ENCODE measurements around the gene MARCHF9.

DNA sequence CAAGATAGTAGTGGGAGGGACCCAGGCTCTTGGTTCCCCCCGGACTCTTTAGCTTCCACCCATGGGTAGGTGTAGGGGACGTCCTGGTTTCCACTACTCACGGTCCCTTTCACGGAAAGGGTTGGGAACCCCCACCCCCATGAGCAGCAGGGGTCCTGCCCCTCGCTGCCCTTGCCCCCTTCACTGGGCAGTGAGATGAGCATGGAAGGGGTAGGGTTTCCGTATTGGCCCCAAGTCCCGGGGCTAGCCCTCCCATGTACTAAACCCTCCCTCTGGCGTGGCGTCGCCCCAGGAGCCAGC, 29.1 kb upstream of the MARCHF9 start:
- TF ChIP-seq, protein P1, sequence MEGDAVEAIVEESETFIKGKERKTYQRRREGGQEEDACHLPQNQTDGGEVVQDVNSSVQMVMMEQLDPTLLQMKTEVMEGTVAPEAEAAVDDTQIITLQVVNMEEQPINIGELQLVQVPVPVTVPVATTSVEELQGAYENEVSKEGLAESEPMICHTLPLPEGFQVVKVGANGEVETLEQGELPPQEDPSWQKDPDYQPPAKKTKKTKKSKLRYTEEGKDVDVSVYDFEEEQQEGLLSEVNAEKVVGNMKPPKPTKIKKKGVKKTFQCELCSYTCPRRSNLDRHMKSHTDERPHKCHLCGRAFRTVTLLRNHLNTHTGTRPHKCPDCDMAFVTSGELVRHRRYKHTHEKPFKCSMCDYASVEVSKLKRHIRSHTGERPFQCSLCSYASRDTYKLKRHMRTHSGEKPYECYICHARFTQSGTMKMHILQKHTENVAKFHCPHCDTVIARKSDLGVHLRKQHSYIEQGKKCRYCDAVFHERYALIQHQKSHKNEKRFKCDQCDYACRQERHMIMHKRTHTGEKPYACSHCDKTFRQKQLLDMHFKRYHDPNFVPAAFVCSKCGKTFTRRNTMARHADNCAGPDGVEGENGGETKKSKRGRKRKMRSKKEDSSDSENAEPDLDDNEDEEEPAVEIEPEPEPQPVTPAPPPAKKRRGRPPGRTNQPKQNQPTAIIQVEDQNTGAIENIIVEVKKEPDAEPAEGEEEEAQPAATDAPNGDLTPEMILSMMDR (conservative IDR thresholded peaks at IDR 0.05; ENCODE audit: low read depth, low read length): no peak
- TF ChIP-seq EZH2 (IDR thresholded peaks at IDR 0.05; ENCODE audit: borderline replicate concordance, low read depth, low read length, poor library complexity, severe bottlenecking): no peak

Measured in A673 (cell line).